OCI-LY7 (cell line): ENCODE measurements around the gene CCDC127. TPM values are rescaled to one million over a fixed set of nuclear protein-coding genes. Genes with fewer than 3 reads are reported as not detected.

ENCODE experiments used
- BruUV-seq: library from RNA; stranded (reverse); fragments of 400-500 nt; replicated peaks from 2 replicates; lab custom pipeline; 2021; lab: Mats Ljungman, UMichigan
- CTCF ChIA-PET: fragments of 300-600 bp; sonication (Branson Sonifier 250); formaldehyde crosslinking; loops from one replicate; lab custom pipeline; 2022; ENCODE audit warnings: antibody characterized with exemption; ENCODE audit not compliant: unreplicated experiment; lab: Charles Lee
- POLR2A ChIA-PET: fragments of 300-600 bp; sonication (Branson Sonifier 250); formaldehyde crosslinking; loops from one replicate; lab custom pipeline; 2022; ENCODE audit warnings: antibody characterized with exemption; lab: Charles Lee
- DNase-seq: peaks from one replicate; pipeline ENCODE4 v3.0.0-alpha.2; 2015; ENCODE audit warnings: low spot score
- H2AFZ ChIP-seq: fragments of 200-600 bp; sonication (generic), shearing (Covaris generic); 2 replicates; pipeline ENCODE4 v1.6.1; 2014; ENCODE audit warnings: mild to moderate bottlenecking, antibody characterized with exemption, low read length, moderate library complexity
- H3K27ac ChIP-seq: fragments of 200-600 bp; sonication (generic); 2 replicates; pipeline ENCODE4 v1.5.1; 2014; ENCODE audit warnings: mixed run types, low read depth, mild to moderate bottlenecking, moderate library complexity, low read length, inconsistent platforms; ENCODE audit not compliant: poor library complexity, severe bottlenecking
- H3K36me3 ChIP-seq: fragments of 200-600 bp; sonication (generic); 2 replicates; pipeline ENCODE4 v1.6.1; 2014; ENCODE audit warnings: mild to moderate bottlenecking, antibody characterized with exemption, low read length, moderate library complexity, mixed read lengths; ENCODE audit not compliant: insufficient read depth
- H3K4me1 ChIP-seq: fragments of 200-600 bp; sonication (generic); 2 replicates; pipeline ENCODE4 v1.5.1; 2014; ENCODE audit warnings: mild to moderate bottlenecking, low read length; ENCODE audit not compliant: insufficient read depth, poor library complexity, severe bottlenecking
- H3K4me2 ChIP-seq: fragments of 200-600 bp; sonication (generic); 2 replicates; pipeline ENCODE4 v1.6.1; 2014; ENCODE audit warnings: mild to moderate bottlenecking, low read length
- H3K4me3 ChIP-seq: fragments of 200-600 bp; sonication (generic); 2 replicates; pipeline ENCODE4 v1.5.1; 2014; ENCODE audit warnings: mild to moderate bottlenecking, low read depth, low read length; ENCODE audit not compliant: poor library complexity, severe bottlenecking
- H3K79me2 ChIP-seq: fragments of 200-600 bp; sonication (generic); 2 replicates; pipeline ENCODE4 v1.6.1; 2016; ENCODE audit warnings: low read depth, mild to moderate bottlenecking, low read length, moderate library complexity, mixed read lengths; ENCODE audit not compliant: insufficient read depth
- H3K9me2 ChIP-seq: fragments of 200-600 bp; sonication (generic); 2 replicates; pipeline ENCODE4 v1.6.1; 2016; ENCODE audit warnings: mild to moderate bottlenecking, low read length, mixed read lengths; ENCODE audit not compliant: insufficient read depth
- H3K9me3 ChIP-seq: fragments of 200-600 bp; sonication (generic); 2 replicates; pipeline ENCODE4 v1.6.1; 2014; ENCODE audit warnings: mild to moderate bottlenecking, mixed run types, low read length, mixed read lengths
- H4K20me1 ChIP-seq: fragments of 200-600 bp; sonication (generic); 2 replicates; pipeline ENCODE4 v1.6.1; 2014; ENCODE audit warnings: mild to moderate bottlenecking, antibody characterized with exemption, low read length, moderate library complexity, mixed read lengths; ENCODE audit not compliant: insufficient read depth
- CTCF ChIP-seq: fragments of 200-600 bp; sonication (generic); conservative IDR thresholded peaks from 2 replicates; pipeline ENCODE4 v1.5.1; 2014; ENCODE audit warnings: mild to moderate bottlenecking, antibody characterized with exemption, low read length, moderate library complexity, mixed read lengths
- EZH2phosphoT487 ChIP-seq: fragments of 200-600 bp; sonication (generic); IDR thresholded peaks from 2 replicates; pipeline ENCODE4 v1.6.1; 2018; ENCODE audit warnings: low read depth, borderline replicate concordance, mild to moderate bottlenecking, mixed run types, antibody characterized with exemption, low read length, moderate library complexity, mixed read lengths
- intact Hi-C: fragments of 100-400 bp; cut with micrococcal nuclease; formaldehyde crosslinking; loops from one replicate; pipeline ENCODE4 v1.10.0; 2022; ENCODE audit not compliant: unreplicated experiment
- total RNA-seq, 2 experiments: library from RNA; depleted of rRNA in 1 of 2; stranded (reverse); fragments of >200 nt in 1 of 2; shearing (Covaris generic) in 1 of 2; gene quantifications; 2 replicates each; pipeline ENCODE4 v1.2.3, GENCODE V29; 2014 to 2022

CCDC127 gene
- total RNA-seq, 2 experiments from 2014 or later: 10.8 to 12.4 TPM

DNA sequence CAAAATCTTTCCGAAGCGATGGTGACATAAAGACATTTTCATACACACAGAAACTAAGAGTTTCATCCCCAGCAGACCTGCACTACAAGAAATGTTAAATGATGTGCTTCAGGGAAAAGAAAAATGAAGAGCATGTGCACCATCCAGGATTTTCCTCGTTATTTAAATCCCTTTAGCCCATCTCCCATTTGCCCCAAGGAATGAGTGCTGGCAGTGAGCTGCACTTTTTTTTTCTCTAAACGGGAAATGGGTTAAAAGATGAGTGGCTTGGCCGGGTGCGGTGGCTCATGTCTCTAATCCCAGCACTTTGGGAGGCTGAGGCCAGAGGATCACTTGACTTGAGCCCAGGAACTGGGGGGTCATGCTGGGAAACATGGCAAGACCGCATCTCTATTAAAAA lies 33.5 kb downstream of the CCDC127 start:
- Histone ChIP-seq H4K20me1 (no peaks in the 10 kb centered on the region), H3K4me2 (no peak overlapping the region), H3K9me3 (no peaks in the 10 kb centered on the region), H3K4me1 (peaks cover 15% of the 10 kb centered on the region), H3K36me3 (no peaks in the 10 kb centered on the region), H3K79me2 (no peaks in the 10 kb centered on the region; the same call in 1 of the 2 replicates), H3K27ac (no peak overlapping the region), H3K4me3 (no peak overlapping the region), H3K9me2 (no peaks in the 10 kb centered on the region), H2AFZ (no peak overlapping the region)
- POLR2A ChIA-PET: no interaction called here
- no peak for DNase-seq
- no peak for TF ChIP-seq EZH2phosphoT487
- TF ChIP-seq CTCF: no peak
- CTCF ChIA-PET: interaction anchor here (0.6 kb wide), 1 partner anchor 213 kb away, joined by 3 read pairs; no protein-coding TSS in a partner anchor
- no TSS peak for BruUV-seq
- intact Hi-C loops: no loop called here

DNA sequence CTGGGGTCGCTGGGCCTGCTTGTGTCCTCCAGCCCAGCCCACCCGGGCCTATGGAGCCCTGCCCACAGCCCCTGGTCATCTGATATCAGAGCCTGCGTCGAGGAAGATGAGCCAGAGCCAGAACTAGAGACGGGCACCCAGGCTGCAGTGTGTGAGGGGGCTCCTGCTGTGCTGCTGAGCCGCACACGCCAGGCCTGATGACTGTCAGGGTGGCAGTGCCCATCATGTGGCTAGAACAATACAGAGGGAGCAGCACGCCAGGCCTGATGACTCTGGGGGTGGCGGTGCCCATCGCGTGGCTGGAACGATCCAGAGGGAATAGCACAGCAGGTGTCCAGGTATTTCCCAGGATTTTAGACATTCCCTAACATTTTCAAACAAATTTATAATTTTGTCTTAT lies 35.8 kb downstream of the CCDC127 start:
- intact Hi-C loops: no loop called here
- no peak for TF ChIP-seq CTCF
- no peak for TF ChIP-seq EZH2phosphoT487
- ChIA-PET CTCF (no interaction called here), POLR2A (no interaction called here)
- Histone ChIP-seq H3K36me3 (no peaks in the 10 kb centered on the region), H3K79me2 (no peaks in the 10 kb centered on the region), H3K9me3 (no peaks in the 10 kb centered on the region), H4K20me1 (no peaks in the 10 kb centered on the region), H3K27ac (no peak overlapping the region), H3K4me1 (no peaks in the 10 kb centered on the region), H3K4me3 (no peak overlapping the region), H3K9me2 (no peaks in the 10 kb centered on the region), H3K4me2 (no peak overlapping the region), H2AFZ (no peak overlapping the region)
- no TSS peak for BruUV-seq
- DNase-seq: no peak

DNA sequence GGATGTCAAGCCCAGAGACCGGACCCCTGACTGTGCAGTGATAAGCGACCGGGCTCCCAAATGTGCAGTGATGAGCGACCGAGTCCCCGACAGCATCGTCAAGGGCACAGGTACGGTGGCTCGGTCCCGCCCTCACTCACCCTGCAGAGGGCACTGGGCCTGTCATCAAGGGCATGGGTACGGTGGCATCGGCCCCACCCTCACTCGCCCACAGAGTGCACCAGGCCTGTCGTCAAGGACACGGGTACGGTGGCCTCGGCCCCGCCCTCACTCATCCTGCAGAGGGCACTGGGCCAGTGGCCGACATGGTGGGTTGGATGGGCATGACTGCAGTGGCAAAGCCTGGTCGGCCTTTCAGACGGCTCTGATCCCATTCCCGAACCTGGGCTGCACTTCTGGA lies 36.4 kb downstream of the CCDC127 start:
- no peaks in the 10 kb centered on the region for H3K9me2 ChIP-seq
- no peaks in the 10 kb centered on the region for H3K9me3 ChIP-seq
- H3K4me1 ChIP-seq: no peaks in the 10 kb centered on the region
- no peak for TF ChIP-seq EZH2phosphoT487
- no peak for TF ChIP-seq CTCF
- H3K4me2 ChIP-seq: no peak overlapping the region
- intact Hi-C loops: no loop called here
- POLR2A ChIA-PET: no interaction called here
- DNase-seq: no peak
- no peaks in the 10 kb centered on the region for H3K36me3 ChIP-seq
- no peaks in the 10 kb centered on the region for H4K20me1 ChIP-seq
- no peak overlapping the region for H3K27ac ChIP-seq
- H2AFZ ChIP-seq: no peak overlapping the region
- no peaks in the 10 kb centered on the region for H3K79me2 ChIP-seq
- BruUV-seq: no TSS peak
- CTCF ChIA-PET: no interaction called here
- no peak overlapping the region for H3K4me3 ChIP-seq
